Prostate gland (tissue), 2 donors: Measurements from ENCODE around the gene ROBO1. TPM values are rescaled to one million over a fixed set of nuclear protein-coding genes. Genes with fewer than 3 reads are reported as not detected.
"Not testable (repeated sequence)": the region's sequence is repeated elsewhere in the genome, so short reads cannot be mapped to it uniquely, and the experiment has no call there.

Source experiments
- DNase-seq: peaks from one replicate; pipeline ENCODE4 v3.0.0-alpha.2; 2019; ENCODE audit warnings: low spot score
- H3K27ac ChIP-seq, 2 donors: fragments of 200-600 bp; sonication (generic); 2 replicates each; pipeline ENCODE4 v1.5.1; 2017 to 2019
- H3K27me3 ChIP-seq: fragments of 200-600 bp; sonication (generic); replicated peaks from 2 replicates; pipeline ENCODE4 v1.5.1; 2019; ENCODE audit not compliant: insufficient read depth
- H3K36me3 ChIP-seq, 2 donors: fragments of 200-600 bp; sonication (generic); 1 replicate in 1 of 2; 2 replicates in 1 of 2; pipeline versions ENCODE4 v1.5.1 to v1.8.1; 2017 to 2019
- H3K4me1 ChIP-seq: fragments of 200-600 bp; sonication (generic); replicated peaks from 2 replicates; pipeline ENCODE4 v1.5.1; 2019
- H3K4me3 ChIP-seq, 2 donors: fragments of 200-600 bp; sonication (generic); 2 replicates each; pipeline ENCODE4 v1.5.1; 2017 to 2019
- H3K9me3 ChIP-seq: fragments of 200-600 bp; sonication (generic); 2 replicates; pipeline ENCODE4 v1.5.1; 2017
- CTCF ChIP-seq, 4 experiments: fragments of 200-600 bp in 2 of 4; fragments of 450-650 bp in 2 of 4; sonication (generic) in 2 of 4; IDR thresholded peaks; 1 replicate in 3 of 4; 2 replicates in 1 of 4; pipeline ENCODE4 v1.5.1; 2016 to 2019; ENCODE audit warnings: antibody characterized with exemption in 4 of 4, mild to moderate bottlenecking in 2 of 4, moderate library complexity in 2 of 4
- POLR2A ChIP-seq: fragments of 450-650 bp; IDR thresholded peaks from one replicate; pipeline ENCODE4 v1.6.1; 2016; ENCODE audit warnings: antibody characterized with exemption, mild to moderate bottlenecking
- POLR2AphosphoS5 ChIP-seq: sonication (generic); formaldehyde crosslinking; IDR thresholded peaks from one replicate; pipeline ENCODE4 v1.6.1; 2017; ENCODE audit warnings: antibody characterized with exemption
- WGBS: methylation state at CpG from one replicate; pipeline ENCODE4 v1.1.5; 2018; 5-methylcytosine and 5-hydroxymethylcytosine counted together
- intact Hi-C: fragments of 100-400 bp; cut with DNase I; formaldehyde crosslinking; loops from one replicate; pipeline ENCODE4 v1.14.2; 2022
- total RNA-seq, 2 donors: library from RNA; depleted of rRNA; stranded (reverse); fragments of >200 nt; gene quantifications; one replicate each; pipeline ENCODE4 v1.1.0, GENCODE V29; 2016

Gene ROBO1
- total RNA-seq, 2 donors from 2014 or later = 37.6 to 50.8 TPM

- TF ChIP-seq POLR2AphosphoS5 (no peak), POLR2A (no peak), CTCF (IDR thresholded peaks at IDR 0.05) (no peak)
- no peaks in the 10 kb centered on the region for H3K27me3 ChIP-seq
- no peak for DNase-seq
- no peak overlapping the region for H3K27ac ChIP-seq
- H3K9me3 ChIP-seq = no peaks in the 10 kb centered on the region
- WGBS = 45% methylated on average over 1 of the region's 1 CpG
- no peaks in the 10 kb centered on the region for H3K36me3 ChIP-seq
- intact Hi-C loops = no loop called here
- no peak overlapping the region for H3K4me3 ChIP-seq
- no peaks in the 10 kb centered on the region for H3K4me1 ChIP-seq
Measured at GRCh38 chr3:79183496-79183895, 584.3 kb downstream of the ROBO1 start.

- H3K27me3 ChIP-seq = no peaks in the 10 kb centered on the region
- intact Hi-C loops = no loop called here
- no peaks in the 10 kb centered on the region for H3K36me3 ChIP-seq
- H3K27ac ChIP-seq = no peak overlapping the region
- DNase-seq = no peak
- H3K4me1 ChIP-seq = no peaks in the 10 kb centered on the region
- 70% methylated on average over 5 of the region's 5 CpGs for WGBS
- H3K4me3 ChIP-seq = no peak overlapping the region
- H3K9me3 ChIP-seq = no peaks in the 10 kb centered on the region
- TF ChIP-seq CTCF (IDR thresholded peaks at IDR 0.05) (no peak), POLR2A (no peak)
Measured at GRCh38 chr3:79178471-79179180, 589.2 kb downstream of the ROBO1 start.

- 80% methylated on average over 1 of the region's 1 CpG for WGBS
- H3K36me3 ChIP-seq = no peaks in the 10 kb centered on the region
- H3K4me1 ChIP-seq = no peaks in the 10 kb centered on the region
- no peaks in the 10 kb centered on the region for H3K27me3 ChIP-seq
- DNase-seq = no peak
- no peak overlapping the region for H3K27ac ChIP-seq
- intact Hi-C loops = no loop called here
- no peak for TF ChIP-seq POLR2A
- TF ChIP-seq POLR2AphosphoS5 = no peak
- no peak for TF ChIP-seq CTCF (IDR thresholded peaks at IDR 0.05)
- H3K9me3 ChIP-seq = no peaks in the 10 kb centered on the region
- no peak overlapping the region for H3K4me3 ChIP-seq
Measured at GRCh38 chr3:79175870-79176269, 591.9 kb downstream of the ROBO1 start.

- DNase-seq, H3K9me3 ChIP-seq, H3K27ac ChIP-seq, H3K4me3 ChIP-seq, H3K36me3 ChIP-seq, H3K4me1 ChIP-seq, H3K27me3 ChIP-seq, intact Hi-C loops: not testable (repeated sequence)
- WGBS = 98% methylated on average over 17 of the region's 21 CpGs
Measured at GRCh38 chr3:79173259-79173658, 594.5 kb downstream of the ROBO1 start.

- Histone ChIP-seq H3K4me3 (no peak overlapping the region), H3K27me3 (no peaks in the 10 kb centered on the region), H3K4me1 (no peaks in the 10 kb centered on the region), H3K36me3 (no peaks in the 10 kb centered on the region), H3K9me3 (no peaks in the 10 kb centered on the region), H3K27ac (no peak overlapping the region)
- no peak for TF ChIP-seq CTCF (IDR thresholded peaks at IDR 0.05)
- no peak for TF ChIP-seq POLR2AphosphoS5
- TF ChIP-seq POLR2A = no peak
- DNase-seq = no peak
- 78% methylated on average over 1 of the region's 1 CpG for WGBS
- intact Hi-C loops = no loop called here
Measured at GRCh38 chr3:79172241-79172640, 595.6 kb downstream of the ROBO1 start.
